Medulla oblongata (tissue), 1 donor: Measurements from ENCODE around the gene CCNE1.
"Not testable (repeated sequence)": the region's sequence is repeated elsewhere in the genome, so short reads cannot be mapped to it uniquely, and the experiment has no call there.

ENCODE experiments used
- DNase-seq: peaks from one replicate; pipeline ENCODE4 v3.0.0-alpha.2; 2015; ENCODE audit errors: extremely low spot score

The CCNE1 gene

GRCh38 chr19:29815231-29815630 lies 3.4 kb downstream of the CCNE1 start:
- DNase-seq: no peak

DNA sequence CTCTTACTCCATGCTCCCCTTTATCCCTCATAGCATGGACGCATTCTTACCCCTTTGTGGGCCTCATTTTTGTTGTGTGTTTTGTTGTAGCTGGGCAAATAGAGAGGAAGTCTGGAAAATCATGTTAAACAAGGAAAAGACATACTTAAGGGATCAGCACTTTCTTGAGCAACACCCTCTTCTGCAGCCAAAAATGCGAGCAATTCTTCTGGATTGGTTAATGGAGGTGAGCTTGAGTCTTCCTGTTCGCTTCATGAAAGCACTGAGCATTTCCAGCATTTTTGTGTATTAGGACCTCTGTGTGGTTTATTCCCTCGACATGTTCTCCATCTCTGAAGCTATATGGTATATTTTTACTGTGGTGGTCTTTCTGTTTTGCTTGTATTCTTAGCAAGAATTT lies 5.5 kb downstream of the CCNE1 start:
- no peak for DNase-seq

DNA sequence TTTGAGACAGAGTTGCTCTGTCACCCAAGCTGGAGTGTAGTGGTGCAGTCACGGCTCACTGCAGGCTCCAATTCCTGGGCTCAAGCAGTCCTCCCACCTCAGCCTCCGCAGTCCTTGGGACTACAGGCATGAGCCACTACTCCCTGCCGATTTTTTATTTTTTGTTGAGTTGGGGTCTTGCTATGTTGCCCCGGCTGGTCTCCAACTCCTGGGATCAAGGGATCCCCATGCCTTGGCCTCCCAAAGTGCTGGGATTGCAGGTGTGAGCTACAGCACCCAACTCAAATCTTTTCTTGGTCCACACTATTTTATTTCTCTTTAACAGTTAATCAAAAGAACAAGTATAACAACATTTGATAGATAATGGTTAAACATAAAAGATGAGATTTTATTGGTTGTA lies 7.5 kb downstream of the CCNE1 start:
- no peak for DNase-seq

GRCh38 chr19:29819986-29820385 lies 8.2 kb downstream of the CCNE1 start:
- no peak for DNase-seq

DNA sequence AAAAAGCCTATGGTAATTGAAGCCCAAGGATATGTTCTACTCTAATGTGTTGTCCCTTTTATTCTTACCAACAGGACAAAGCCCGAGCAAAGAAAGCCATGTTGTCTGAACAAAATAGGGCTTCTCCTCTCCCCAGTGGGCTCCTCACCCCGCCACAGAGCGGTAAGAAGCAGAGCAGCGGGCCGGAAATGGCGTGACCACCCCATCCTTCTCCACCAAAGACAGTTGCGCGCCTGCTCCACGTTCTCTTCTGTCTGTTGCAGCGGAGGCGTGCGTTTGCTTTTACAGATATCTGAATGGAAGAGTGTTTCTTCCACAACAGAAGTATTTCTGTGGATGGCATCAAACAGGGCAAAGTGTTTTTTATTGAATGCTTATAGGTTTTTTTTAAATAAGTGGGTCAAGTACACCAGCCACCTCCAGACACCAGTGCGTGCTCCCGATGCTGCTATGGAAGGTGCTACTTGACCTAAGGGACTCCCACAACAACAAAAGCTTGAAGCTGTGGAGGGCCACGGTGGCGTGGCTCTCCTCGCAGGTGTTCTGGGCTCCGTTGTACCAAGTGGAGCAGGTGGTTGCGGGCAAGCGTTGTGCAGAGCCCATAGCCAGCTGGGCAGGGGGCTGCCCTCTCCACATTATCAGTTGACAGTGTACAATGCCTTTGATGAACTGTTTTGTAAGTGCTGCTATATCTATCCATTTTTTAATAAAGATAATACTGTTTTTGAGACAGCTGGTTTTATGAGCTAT lies 12.0 kb downstream of the CCNE1 start:
- no peak for DNase-seq

GRCh38 chr19:29825263-29825662 lies 13.5 kb downstream of the CCNE1 start:
- not testable (repeated sequence) for DNase-seq

DNA sequence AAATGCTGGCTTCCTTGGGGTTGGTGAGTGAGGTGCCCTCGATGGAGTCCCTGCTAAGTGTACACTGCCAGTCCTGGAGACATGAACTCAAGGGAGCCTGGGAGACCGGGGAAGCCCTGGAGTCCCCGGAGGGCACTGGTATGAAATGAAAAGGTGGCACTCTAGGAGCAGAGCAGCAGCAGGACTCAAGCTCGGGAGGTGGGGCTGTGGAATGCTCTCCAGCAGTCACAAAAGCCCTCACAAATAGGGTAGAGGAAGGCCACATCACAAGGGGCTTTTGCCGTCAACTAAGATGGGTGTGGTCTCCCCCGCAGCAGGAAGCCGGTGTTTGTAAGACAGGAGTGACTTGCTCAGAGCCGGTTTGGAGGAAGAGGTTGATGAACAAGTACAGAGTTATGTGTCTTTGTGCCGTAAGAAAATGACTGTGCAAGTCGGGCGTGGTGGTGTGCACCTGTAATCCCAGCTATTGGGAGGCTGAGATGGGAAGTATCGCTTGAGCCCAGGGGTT lies 19.3 kb downstream of the CCNE1 start:
- no peak for DNase-seq

GRCh38 chr19:29831686-29832085 lies 19.9 kb downstream of the CCNE1 start:
- DNase-seq: no peak

DNA sequence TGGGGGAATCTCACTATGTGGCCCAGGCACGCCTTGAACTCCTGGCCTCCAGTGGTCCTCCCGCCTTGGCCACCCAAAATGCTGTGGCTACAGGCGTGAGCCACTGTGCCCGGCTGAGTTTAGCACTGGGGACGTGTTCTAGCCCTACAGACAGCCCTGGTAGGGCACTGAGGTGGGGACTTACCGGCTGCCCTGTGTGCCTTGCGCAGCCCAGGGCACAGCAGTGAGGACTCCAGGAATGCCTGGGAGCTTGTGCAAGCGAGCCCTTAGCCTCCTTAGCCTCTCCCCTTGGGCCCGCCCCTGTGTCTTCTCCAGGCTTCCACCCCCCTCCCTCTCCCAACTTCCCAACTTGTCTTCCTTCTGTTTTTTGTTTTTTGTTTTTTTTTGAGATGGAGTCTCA lies 21.0 kb downstream of the CCNE1 start:
- DNase-seq: no peak

DNA sequence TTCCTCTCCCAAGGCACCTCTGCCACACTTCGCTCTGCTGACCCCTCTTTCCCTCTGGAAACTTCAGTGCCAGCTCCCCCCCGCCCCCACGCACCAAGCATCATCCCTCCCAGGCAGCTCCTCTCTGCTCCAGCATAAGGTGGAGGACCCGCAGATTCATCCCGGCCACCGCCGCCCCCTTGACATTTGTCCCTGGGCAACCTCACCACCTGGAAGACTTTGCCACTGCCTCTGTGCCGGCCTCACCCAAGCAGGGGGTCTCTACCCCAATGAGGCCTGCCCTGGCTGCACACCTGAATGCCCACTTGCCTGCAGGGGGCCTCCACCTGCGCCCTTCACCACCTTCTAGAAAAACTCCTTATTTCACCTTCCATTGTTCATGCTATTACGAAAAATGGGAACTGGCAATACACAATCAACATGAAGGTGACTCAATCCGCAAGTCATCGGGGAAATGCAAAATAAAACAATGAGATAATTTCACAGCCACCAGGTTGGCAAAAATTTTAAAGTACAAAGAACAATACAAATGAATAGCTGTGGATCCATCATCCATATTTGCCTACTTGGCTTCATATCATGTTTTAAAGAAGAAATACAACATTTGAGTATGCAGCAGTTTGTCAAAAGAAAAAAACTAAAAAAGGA lies 21.9 kb downstream of the CCNE1 start:
- no peak for DNase-seq

GRCh38 chr19:29834991-29835846 lies 23.4 kb downstream of the CCNE1 start:
- DNase-seq: no peak

- no peak for DNase-seq
Observed at GRCh38 chr19:29836409-29836825, 24.6 kb downstream of the CCNE1 start.

DNA sequence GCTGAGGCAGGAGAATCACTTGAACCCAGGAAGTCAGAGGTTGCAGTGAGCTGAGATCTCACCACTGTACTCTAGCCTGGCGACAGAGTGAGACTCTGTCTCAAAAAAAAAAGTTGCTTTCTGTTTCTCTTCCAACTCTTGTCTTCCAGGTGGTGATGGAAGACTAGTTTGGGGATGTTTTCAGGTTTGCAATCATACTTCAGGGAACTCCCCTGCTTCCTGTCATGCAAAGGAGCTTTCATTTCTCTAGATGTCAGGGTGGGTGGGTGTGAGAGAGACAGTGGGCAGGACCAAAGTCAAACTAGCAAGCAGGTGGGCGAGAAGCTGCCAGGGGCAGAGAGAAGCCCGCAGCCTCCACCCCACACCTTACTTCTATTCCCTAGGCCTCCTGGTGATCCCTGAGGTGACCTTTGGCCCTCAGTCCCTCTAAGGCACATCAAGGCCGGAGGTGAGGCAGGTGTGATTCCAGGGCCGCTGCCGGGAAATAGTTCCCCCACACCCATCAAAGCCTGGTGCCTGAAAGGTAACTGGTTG lies 25.7 kb downstream of the CCNE1 start:
- no peak for DNase-seq

GRCh38 chr19:29837996-29838395 lies 26.2 kb downstream of the CCNE1 start:
- no peak for DNase-seq

DNA sequence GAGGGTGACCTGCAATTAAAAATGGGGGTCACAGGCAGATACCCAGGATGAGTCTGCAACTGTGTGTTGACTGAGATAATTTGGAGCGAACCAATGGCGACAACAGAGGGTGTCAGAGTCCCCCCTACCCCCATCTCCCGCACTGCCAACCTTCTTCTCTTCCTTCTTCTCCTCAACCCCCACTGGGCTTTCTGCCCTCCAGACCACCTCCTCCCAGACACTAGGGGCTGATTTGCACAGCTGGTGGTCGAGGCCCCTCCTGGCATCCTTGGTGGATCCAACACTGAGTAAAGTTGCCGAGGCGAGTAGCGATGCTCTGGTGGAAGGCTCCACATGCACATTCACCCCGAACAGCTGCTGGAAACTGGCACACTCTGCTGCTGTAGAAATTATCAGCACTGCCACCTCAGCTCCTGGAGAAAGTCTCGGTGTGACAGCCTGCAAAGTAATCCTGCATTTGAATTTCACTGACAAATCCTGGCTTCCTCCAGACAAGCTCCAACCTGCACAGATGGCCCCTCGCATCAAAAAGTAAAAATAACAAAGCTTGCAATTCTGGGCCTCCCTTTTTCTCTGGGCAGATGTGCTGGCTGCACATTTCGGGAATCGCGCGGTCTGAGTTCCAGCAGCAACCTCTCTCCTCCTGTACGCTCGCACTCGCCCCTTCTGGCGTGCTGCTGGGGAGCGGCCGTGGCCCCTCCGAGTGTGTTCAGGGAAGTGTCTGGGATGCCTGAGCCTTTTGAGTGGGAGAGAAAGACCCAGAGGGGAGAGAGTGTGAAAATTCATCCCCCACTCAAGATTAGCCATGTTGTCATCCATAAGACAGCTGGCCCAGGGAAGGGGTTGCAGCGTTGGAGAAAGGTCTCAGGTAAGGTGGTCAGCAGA lies 28.5 kb downstream of the CCNE1 start:
- no peak for DNase-seq

GRCh38 chr19:29841209-29841558 lies 29.4 kb downstream of the CCNE1 start:
- no peak for DNase-seq

DNA sequence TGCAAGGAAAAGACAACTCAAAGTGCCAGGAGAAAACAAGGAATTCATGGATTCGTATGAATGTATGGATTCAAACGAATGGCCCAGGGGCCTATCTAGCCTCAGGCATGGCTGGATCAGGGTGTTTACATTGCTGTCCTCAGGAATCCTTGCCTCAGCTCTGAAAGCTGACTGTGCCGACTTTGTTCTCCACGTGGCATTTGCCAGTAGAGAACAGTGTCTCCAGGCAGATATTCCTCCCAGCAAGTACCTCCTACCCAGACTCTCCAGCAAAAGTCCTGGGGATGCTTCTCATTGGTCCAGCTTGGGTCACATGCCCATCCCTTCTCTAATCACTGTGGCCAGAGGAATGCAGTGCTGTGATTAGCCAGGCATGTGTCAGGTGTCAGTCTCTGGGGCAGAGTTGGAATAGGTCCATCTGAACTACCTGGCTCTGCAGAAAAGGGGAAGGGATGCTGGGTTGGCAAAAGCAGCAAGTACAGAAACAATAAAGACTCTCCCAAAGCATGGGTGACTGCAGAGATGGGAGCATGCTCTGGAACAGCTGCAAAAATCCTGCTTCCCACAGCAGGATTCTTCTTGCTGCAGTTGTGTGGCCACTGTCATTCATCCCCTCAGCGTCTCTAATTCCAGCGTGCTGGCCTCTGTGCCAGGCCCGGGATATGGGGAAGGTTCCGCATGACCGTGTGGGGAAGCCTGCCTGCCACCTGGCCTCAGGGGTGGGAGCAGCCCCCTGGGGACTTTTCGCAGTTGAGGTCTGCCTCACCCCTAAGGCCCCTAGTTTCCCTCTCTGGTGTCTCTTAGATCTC lies 30.0 kb downstream of the CCNE1 start:
- no peak for DNase-seq

GRCh38 chr19:29842471-29843179 lies 30.8 kb downstream of the CCNE1 start:
- no peak for DNase-seq

GRCh38 chr19:29843180-29844051 lies 31.6 kb downstream of the CCNE1 start:
- DNase-seq: peak; percentile 11
